Fibroblast of skin of scalp (primary cell): Measurements from ENCODE around the gene EGFR.

Experiments used
- DNase-seq: peaks from one replicate; pipeline ENCODE4 v3.0.0-alpha.2; 2013

EGFR gene

GRCh38 chr7:55129541-55130394 is 111.0 kb downstream of the EGFR start:
- peak; percentile 68 for DNase-seq

GRCh38 chr7:55130395-55131141 is 111.8 kb downstream of the EGFR start:
- DNase-seq, result peak; percentile 40

GRCh38 chr7:55131142-55131929 is 112.5 kb downstream of the EGFR start:
- no peak for DNase-seq

DNA sequence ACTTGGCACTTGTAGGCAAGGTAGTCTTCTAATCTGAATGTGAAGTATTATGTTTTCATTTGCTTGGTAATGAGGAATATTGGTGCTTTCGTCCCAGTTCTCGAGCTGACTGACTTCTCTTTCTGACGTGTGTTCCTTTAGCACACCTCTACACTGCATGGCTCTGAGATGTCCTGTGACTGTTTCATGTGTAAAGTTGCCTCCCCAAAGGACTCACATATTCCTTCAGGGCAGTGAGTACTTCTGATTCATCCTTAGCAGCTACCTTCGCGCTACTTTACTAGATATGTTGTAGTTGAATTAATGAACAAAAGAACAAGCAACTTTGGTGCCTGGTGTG is 113.7 kb downstream of the EGFR start:
- DNase-seq, result no peak

DNA sequence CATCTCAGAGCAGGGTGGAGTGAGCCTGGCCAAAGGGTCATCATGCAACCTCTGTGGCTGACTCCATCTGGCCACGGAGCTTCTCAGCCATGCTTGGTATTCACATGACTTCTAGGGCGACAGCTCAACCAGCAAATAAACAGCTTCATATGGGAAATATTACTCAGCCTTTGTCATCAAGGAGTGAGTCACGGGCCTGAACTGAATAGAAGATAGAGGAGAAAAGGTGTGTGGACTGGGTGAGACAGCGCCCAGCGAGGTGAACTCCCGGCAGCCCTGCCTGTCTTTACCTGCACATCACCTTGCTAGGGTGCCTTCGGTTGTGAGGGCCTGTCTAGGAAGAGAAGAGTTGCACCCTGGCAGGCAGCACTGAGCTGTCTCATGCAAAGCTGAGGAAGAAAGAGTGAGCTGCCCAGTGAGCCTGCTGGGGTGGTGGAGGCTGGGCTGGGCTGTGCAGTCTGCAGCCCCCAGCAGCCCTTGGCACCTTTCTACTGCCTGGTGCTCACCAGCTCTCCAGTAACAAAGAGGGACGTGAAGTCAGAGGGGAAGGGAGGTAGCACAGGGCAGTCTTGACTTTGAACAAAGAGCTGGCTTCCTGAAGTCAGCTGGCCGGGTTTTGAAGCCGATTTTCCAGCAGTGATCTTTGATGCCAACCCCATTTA is 114.2 kb downstream of the EGFR start:
- DNase-seq, result peak; percentile 95

GRCh38 chr7:55133630-55134358 is 115.0 kb downstream of the EGFR start:
- peak; percentile 98 for DNase-seq

DNA sequence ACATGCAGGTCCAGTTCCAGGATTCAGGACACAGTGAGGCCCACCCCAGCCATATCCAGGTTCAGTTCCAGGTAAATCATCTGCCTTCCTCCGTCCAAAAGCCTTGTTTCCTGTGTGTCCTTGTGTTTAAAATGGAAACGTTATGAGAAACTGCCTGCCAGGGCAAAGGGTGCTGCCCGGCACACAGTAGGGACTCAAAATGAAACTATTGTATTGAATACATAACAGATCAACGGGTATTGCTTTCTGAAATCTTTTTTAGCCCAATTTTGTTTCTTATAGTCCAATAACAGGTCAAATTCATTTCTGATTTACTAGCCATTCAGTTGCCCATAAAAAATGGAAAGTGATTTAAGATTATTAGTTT is 115.5 kb downstream of the EGFR start:
- DNase-seq, result no peak

DNA sequence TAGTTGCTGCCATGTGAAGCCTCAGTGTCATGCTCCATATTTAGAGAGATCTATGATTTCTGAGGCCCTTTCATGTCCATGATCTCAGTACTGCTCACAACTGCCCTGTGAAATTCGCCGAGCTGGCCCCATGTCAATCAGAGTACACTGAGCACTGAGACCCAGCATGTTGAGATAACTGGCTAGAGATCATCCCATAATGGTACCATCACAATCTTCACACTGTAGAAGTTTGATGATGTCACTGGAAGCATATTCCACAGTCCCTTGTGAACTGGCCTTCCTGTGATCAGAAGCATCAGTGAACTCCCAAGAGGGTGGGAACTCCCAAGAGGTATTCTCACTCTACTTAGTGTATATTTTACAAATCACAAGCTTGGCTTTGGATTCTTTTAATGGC is 116.0 kb downstream of the EGFR start:
- no peak for DNase-seq

- DNase-seq, result no peak
These were observed 116.6 kb downstream of the EGFR start for GRCh38 chr7:55135462-55135861.

- no peak for DNase-seq
These were observed 119.8 kb downstream of the EGFR start for GRCh38 chr7:55138663-55139062.

GRCh38 chr7:55140221-55140940 is 121.6 kb downstream of the EGFR start:
- peak; percentile 26 for DNase-seq

GRCh38 chr7:55140941-55141278 is 122.1 kb downstream of the EGFR start:
- DNase-seq, result no peak

DNA sequence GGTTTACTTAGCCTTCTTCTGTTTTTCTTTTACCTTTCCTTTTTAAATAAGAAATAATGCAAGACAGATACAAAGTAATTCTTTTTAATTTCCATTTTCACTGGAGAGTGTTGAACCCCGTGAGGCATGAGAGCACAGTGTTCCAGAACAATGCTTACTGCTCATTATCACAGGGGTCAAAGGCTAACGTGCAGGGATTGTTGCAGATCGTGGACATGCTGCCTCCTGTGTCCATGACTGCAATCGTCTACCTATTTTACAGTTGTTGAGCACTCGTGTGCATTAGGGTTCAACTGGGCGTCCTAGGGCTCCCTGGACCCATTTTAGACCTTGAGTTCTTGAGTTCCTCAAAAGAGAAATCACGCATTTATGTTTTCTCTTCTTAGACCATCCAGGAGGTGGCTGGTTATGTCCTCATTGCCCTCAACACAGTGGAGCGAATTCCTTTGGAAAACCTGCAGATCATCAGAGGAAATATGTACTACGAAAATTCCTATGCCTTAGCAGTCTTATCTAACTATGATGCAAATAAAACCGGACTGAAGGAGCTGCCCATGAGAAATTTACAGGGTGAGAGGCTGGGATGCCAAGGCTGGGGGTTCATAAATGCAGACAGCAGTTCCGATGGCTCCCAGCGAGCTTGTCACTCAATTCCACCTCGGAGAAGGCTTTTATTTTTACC is 124.2 kb downstream of the EGFR start:
- no peak for DNase-seq

- DNase-seq, result no peak
These were observed 125.8 kb downstream of the EGFR start for GRCh38 chr7:55144333-55145317.

DNA sequence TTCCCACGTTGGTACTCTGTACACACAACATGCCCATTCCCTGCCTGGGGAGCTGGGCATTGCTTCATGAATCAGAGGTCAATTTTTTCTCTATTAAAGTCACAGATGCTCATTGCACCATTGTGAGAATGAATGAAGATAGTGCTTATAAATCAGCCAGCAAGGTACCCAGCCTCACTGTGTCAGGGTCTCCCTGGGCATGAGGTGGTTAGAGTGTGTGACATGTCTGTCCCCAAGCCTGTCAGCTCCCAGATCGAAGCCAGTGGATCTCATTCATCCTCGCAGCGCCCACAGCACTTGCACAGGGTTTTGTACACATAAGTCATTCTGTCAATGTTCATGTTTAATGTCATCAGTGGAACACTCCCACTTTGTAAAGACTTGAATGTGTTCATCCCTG is 126.8 kb downstream of the EGFR start:
- no peak for DNase-seq

GRCh38 chr7:55147101-55147500 is 128.3 kb downstream of the EGFR start:
- DNase-seq, result no peak

- DNase-seq, result no peak
These were observed 128.9 kb downstream of the EGFR start for GRCh38 chr7:55147736-55148135.

GRCh38 chr7:55148571-55148970 is 129.8 kb downstream of the EGFR start:
- DNase-seq, result no peak

DNA sequence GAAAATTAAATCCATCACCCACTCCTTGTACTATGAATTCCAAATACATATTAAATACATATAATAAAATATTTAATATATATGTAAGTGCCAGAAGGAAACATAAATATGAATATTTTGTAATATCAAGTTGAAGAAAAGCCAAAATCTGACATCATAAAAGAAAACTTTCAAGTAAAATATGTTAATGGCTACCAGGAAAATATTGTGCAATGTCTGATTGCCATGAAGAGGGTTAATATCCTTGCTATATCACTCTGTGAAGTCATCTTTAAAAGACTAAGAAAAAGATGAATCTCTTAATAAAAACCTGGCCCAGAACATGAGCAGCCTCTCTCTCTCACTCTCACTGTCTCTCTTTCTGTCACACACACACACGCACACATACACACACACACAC is 130.2 kb downstream of the EGFR start:
- peak; percentile 47 for DNase-seq

DNA sequence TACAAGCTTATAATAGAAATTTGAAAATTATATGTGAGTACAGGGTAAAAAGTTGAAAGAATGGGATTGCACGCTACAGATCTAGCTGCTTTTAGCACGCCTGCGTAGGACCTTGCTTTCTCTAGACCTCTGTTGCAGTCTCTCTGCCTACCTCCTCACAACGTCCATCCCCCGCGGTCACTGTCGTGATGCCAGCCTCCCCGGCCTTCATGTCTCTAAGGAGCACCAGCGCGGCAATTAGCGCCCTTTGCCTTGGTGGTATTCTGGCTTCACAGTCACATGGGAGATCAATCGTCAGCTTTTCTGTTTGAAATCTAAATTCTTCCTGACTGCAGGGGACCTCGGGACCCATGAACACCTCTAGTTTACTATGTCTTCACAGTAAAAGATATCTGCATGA is 131.3 kb downstream of the EGFR start:
- no peak for DNase-seq
